OCI-LY7 (cell line): ENCODE results near the gene PRSS56. TPM values are rescaled to one million over a fixed set of nuclear protein-coding genes. Genes with fewer than 3 reads are reported as not detected.

Source experiments
- BruUV-seq: library from RNA; stranded (reverse); fragments of 400-500 nt; replicated peaks from 2 replicates; lab custom pipeline; 2021; lab: Mats Ljungman, UMichigan
- CTCF ChIA-PET: fragments of 300-600 bp; sonication (Branson Sonifier 250); formaldehyde crosslinking; loops from one replicate; lab custom pipeline; 2022; ENCODE audit warnings: antibody characterized with exemption; ENCODE audit not compliant: unreplicated experiment; lab: Charles Lee
- POLR2A ChIA-PET: fragments of 300-600 bp; sonication (Branson Sonifier 250); formaldehyde crosslinking; loops from one replicate; lab custom pipeline; 2022; ENCODE audit warnings: antibody characterized with exemption; lab: Charles Lee
- DNase-seq: peaks from one replicate; pipeline ENCODE4 v3.0.0-alpha.2; 2015; ENCODE audit warnings: low spot score
- H2AFZ ChIP-seq: fragments of 200-600 bp; sonication (generic), shearing (Covaris generic); 2 replicates; pipeline ENCODE4 v1.6.1; 2014; ENCODE audit warnings: mild to moderate bottlenecking, antibody characterized with exemption, low read length, moderate library complexity
- H3K27ac ChIP-seq: fragments of 200-600 bp; sonication (generic); 2 replicates; pipeline ENCODE4 v1.5.1; 2014; ENCODE audit warnings: mixed run types, low read depth, mild to moderate bottlenecking, moderate library complexity, low read length, inconsistent platforms; ENCODE audit not compliant: poor library complexity, severe bottlenecking
- H3K36me3 ChIP-seq: fragments of 200-600 bp; sonication (generic); 2 replicates; pipeline ENCODE4 v1.6.1; 2014; ENCODE audit warnings: mild to moderate bottlenecking, antibody characterized with exemption, low read length, moderate library complexity, mixed read lengths; ENCODE audit not compliant: insufficient read depth
- H3K4me1 ChIP-seq: fragments of 200-600 bp; sonication (generic); 2 replicates; pipeline ENCODE4 v1.5.1; 2014; ENCODE audit warnings: mild to moderate bottlenecking, low read length; ENCODE audit not compliant: insufficient read depth, poor library complexity, severe bottlenecking
- H3K4me2 ChIP-seq: fragments of 200-600 bp; sonication (generic); 2 replicates; pipeline ENCODE4 v1.6.1; 2014; ENCODE audit warnings: mild to moderate bottlenecking, low read length
- H3K4me3 ChIP-seq: fragments of 200-600 bp; sonication (generic); 2 replicates; pipeline ENCODE4 v1.5.1; 2014; ENCODE audit warnings: mild to moderate bottlenecking, low read depth, low read length; ENCODE audit not compliant: poor library complexity, severe bottlenecking
- H3K79me2 ChIP-seq: fragments of 200-600 bp; sonication (generic); 2 replicates; pipeline ENCODE4 v1.6.1; 2016; ENCODE audit warnings: low read depth, mild to moderate bottlenecking, low read length, moderate library complexity, mixed read lengths; ENCODE audit not compliant: insufficient read depth
- H3K9me2 ChIP-seq: fragments of 200-600 bp; sonication (generic); 2 replicates; pipeline ENCODE4 v1.6.1; 2016; ENCODE audit warnings: mild to moderate bottlenecking, low read length, mixed read lengths; ENCODE audit not compliant: insufficient read depth
- H3K9me3 ChIP-seq: fragments of 200-600 bp; sonication (generic); 2 replicates; pipeline ENCODE4 v1.6.1; 2014; ENCODE audit warnings: mild to moderate bottlenecking, mixed run types, low read length, mixed read lengths
- H4K20me1 ChIP-seq: fragments of 200-600 bp; sonication (generic); 2 replicates; pipeline ENCODE4 v1.6.1; 2014; ENCODE audit warnings: mild to moderate bottlenecking, antibody characterized with exemption, low read length, moderate library complexity, mixed read lengths; ENCODE audit not compliant: insufficient read depth
- CTCF ChIP-seq: fragments of 200-600 bp; sonication (generic); conservative IDR thresholded peaks from 2 replicates; pipeline ENCODE4 v1.5.1; 2014; ENCODE audit warnings: mild to moderate bottlenecking, antibody characterized with exemption, low read length, moderate library complexity, mixed read lengths
- EZH2phosphoT487 ChIP-seq: fragments of 200-600 bp; sonication (generic); IDR thresholded peaks from 2 replicates; pipeline ENCODE4 v1.6.1; 2018; ENCODE audit warnings: low read depth, borderline replicate concordance, mild to moderate bottlenecking, mixed run types, antibody characterized with exemption, low read length, moderate library complexity, mixed read lengths
- intact Hi-C: fragments of 100-400 bp; cut with micrococcal nuclease; formaldehyde crosslinking; loops from one replicate; pipeline ENCODE4 v1.10.0; 2022; ENCODE audit not compliant: unreplicated experiment
- total RNA-seq, 2 experiments: library from RNA; depleted of rRNA in 1 of 2; stranded (reverse); fragments of >200 nt in 1 of 2; shearing (Covaris generic) in 1 of 2; gene quantifications; 2 replicates each; pipeline ENCODE4 v1.2.3, GENCODE V29; 2014 to 2022

PRSS56 gene
- total RNA-seq, 2 experiments from 2014 or later, result not detected

- Histone ChIP-seq H3K27ac (no peak overlapping the region), H4K20me1 (no peaks in the 10 kb centered on the region), H3K4me2 (no peak overlapping the region), H2AFZ (no peak overlapping the region), H3K9me2 (no peaks in the 10 kb centered on the region), H3K79me2 (no peaks in the 10 kb centered on the region), H3K4me1 (no peaks in the 10 kb centered on the region), H3K36me3 (no peaks in the 10 kb centered on the region), H3K4me3 (no peak overlapping the region), H3K9me3 (no peaks in the 10 kb centered on the region)
- DNase-seq, result no peak
- ChIA-PET CTCF (no interaction called here), POLR2A (no interaction called here)
- BruUV-seq, result no TSS peak
- TF ChIP-seq EZH2phosphoT487 (no peak), CTCF (no peak)
- intact Hi-C loops, result no loop called here
Observed at GRCh38 chr2:232483923-232484627, 36.1 kb upstream of the PRSS56 start.

- H3K36me3 ChIP-seq, result no peaks in the 10 kb centered on the region
- POLR2A ChIA-PET, result no interaction called here
- intact Hi-C loops, result no loop called here
Observed at GRCh38 chr2:232484628-232485347, 35.4 kb upstream of the PRSS56 start.

More at GRCh38 chr2:232484628-232485347, 35.4 kb upstream of the PRSS56 start:
- H3K9me2 ChIP-seq, result no peaks in the 10 kb centered on the region
- H4K20me1 ChIP-seq, result no peaks in the 10 kb centered on the region
- no peaks in the 10 kb centered on the region for H3K9me3 ChIP-seq
- CTCF ChIA-PET, result no interaction called here
- BruUV-seq, result no TSS peak
- no peak overlapping the region for H3K27ac ChIP-seq
- no peak overlapping the region for H3K4me3 ChIP-seq
- no peak for TF ChIP-seq CTCF
- TF ChIP-seq EZH2phosphoT487, result no peak
- H3K4me1 ChIP-seq, result no peaks in the 10 kb centered on the region
- no peak for DNase-seq
- no peak overlapping the region for H2AFZ ChIP-seq
- H3K4me2 ChIP-seq, result no peak overlapping the region
- H3K79me2 ChIP-seq, result no peaks in the 10 kb centered on the region
